Upper lobe of right lung (tissue), 1 donor: Measurements from ENCODE around the gene RNF220. TPM values are rescaled to one million over a fixed set of nuclear protein-coding genes. Genes with fewer than 3 reads are reported as not detected.

ENCODE experiments used
- ATAC-seq: fragments of 200-7000 bp; cut with Tn5 transposase; one replicate; pipeline ENCODE4 v1.9.1; 2020; ENCODE audit warnings: mild to moderate bottlenecking, moderate library complexity
- DNase-seq: peaks from one replicate; pipeline ENCODE4 v3.0.0-alpha.2; 2020
- H3K27ac ChIP-seq: fragments of 200-600 bp; one replicate; pipeline ENCODE4 v1.8.0; 2022
- H3K27me3 ChIP-seq: fragments of 200-600 bp; one replicate; pipeline ENCODE4 v1.8.0; 2022; ENCODE audit warnings: mild to moderate bottlenecking
- H3K36me3 ChIP-seq: fragments of 200-600 bp; one replicate; pipeline ENCODE4 v1.8.0; 2022
- H3K4me1 ChIP-seq: fragments of 200-600 bp; one replicate; pipeline ENCODE4 v1.8.0; 2022
- H3K4me3 ChIP-seq: fragments of 200-600 bp; one replicate; pipeline ENCODE4 v1.8.0; 2022; ENCODE audit warnings: mild to moderate bottlenecking
- H3K9me3 ChIP-seq: fragments of 200-600 bp; one replicate; pipeline ENCODE4 v1.8.0; 2022
- CTCF ChIP-seq: fragments of 200-600 bp; IDR thresholded peaks from one replicate; pipeline ENCODE4 v1.8.0; 2022; ENCODE audit warnings: antibody characterized with exemption
- intact Hi-C: fragments of 100-400 bp; cut with DNase I; formaldehyde crosslinking; loops from one replicate; pipeline ENCODE4 v1.11.0; 2022
- total RNA-seq: library from RNA; stranded (reverse); fragmentation: NEBNext Ultra II Directional; extraction: Animal tissue kit (Norgen Biotek cat#: 25700); gene quantifications from one replicate; pipeline ENCODE4 v1.2.1, GENCODE V29; 2021
- donor health status: DM: no; HTN: yes; CAD: no; lungs with severe emphysema.

RNF220 gene
- total RNA-seq, 1 donor from 2014 or later: 72.6 TPM

GRCh38 chr1:44625348-44625747 is 220.3 kb downstream of the RNF220 start:
- Histone ChIP-seq H3K27me3 (no peaks in the 10 kb centered on the region), H3K27ac (no peak overlapping the region), H3K4me3 (no peak overlapping the region), H3K9me3 (no peaks in the 10 kb centered on the region), H3K4me1 (no peaks in the 10 kb centered on the region), H3K36me3 (no peaks in the 10 kb centered on the region)
- intact Hi-C loops: no loop called here
- TF ChIP-seq CTCF: no peak
- DNase-seq: no peak
- ATAC-seq: no peak

GRCh38 chr1:44628962-44629756 is 224.1 kb downstream of the RNF220 start:
- Histone ChIP-seq H3K4me1 (peaks cover 18% of the 10 kb centered on the region), H3K27me3 (no peaks in the 10 kb centered on the region), H3K27ac (no peak overlapping the region), H3K9me3 (no peaks in the 10 kb centered on the region), H3K4me3 (no peak overlapping the region), H3K36me3 (peaks cover 12% of the 10 kb centered on the region)
- intact Hi-C loops: no loop called here
- ATAC-seq (no peak), DNase-seq (no peak)
- no peak for TF ChIP-seq CTCF

GRCh38 chr1:44630116-44630515 is 225.1 kb downstream of the RNF220 start:
- H3K4me1 ChIP-seq: peaks cover 19% of the 10 kb centered on the region
- no peaks in the 10 kb centered on the region for H3K27me3 ChIP-seq
- no peaks in the 10 kb centered on the region for H3K9me3 ChIP-seq
- no peak for DNase-seq
- no peak overlapping the region for H3K4me3 ChIP-seq
- H3K36me3 ChIP-seq: peaks cover 20% of the 10 kb centered on the region
- intact Hi-C loops: no loop called here
- no peak for TF ChIP-seq CTCF
- ATAC-seq: no peak
- no peak overlapping the region for H3K27ac ChIP-seq

GRCh38 chr1:44631333-44631646 is 226.2 kb downstream of the RNF220 start:
- no peak for TF ChIP-seq CTCF
- Histone ChIP-seq H3K36me3 (peaks cover 31% of the 10 kb centered on the region), H3K4me3 (peak overlapping the region; percentile 64), H3K27ac (peak overlapping the region; percentile 96), H3K4me1 (peaks cover 19% of the 10 kb centered on the region), H3K27me3 (no peaks in the 10 kb centered on the region), H3K9me3 (no peaks in the 10 kb centered on the region)
- intact Hi-C loops: no loop called here
- no peak for DNase-seq
- ATAC-seq: no peak

- TF ChIP-seq CTCF: no peak
- DNase-seq: peak; percentile 97
- Histone ChIP-seq H3K4me3 (peak overlapping the region; percentile 64), H3K36me3 (peaks cover 37% of the 10 kb centered on the region), H3K9me3 (no peaks in the 10 kb centered on the region), H3K4me1 (peaks cover 19% of the 10 kb centered on the region), H3K27me3 (no peaks in the 10 kb centered on the region), H3K27ac (peak overlapping the region; percentile 96)
- intact Hi-C loops: no loop called here
- ATAC-seq: peak; percentile 90
Observed at GRCh38 chr1:44631647-44632539, 226.8 kb downstream of the RNF220 start.
